ENCODE results near the gene PARD3.

GRCh38 chr10:34426041-34426440, 389.1 kb downstream of the PARD3 start:
- TF ChIP-seq CTCF (IDR thresholded peaks at IDR 0.05; ENCODE audit: extremely low read depth in 1 of 2, insufficient read depth in 1 of 2, low read depth in 1 of 2, low read length in 2 of 2) (no peak), POLR2A (IDR thresholded peaks at IDR 0.05; ENCODE audit: low read depth, low read length) (no peak), EZH2 (IDR thresholded peaks at IDR 0.05; ENCODE audit: borderline replicate concordance, low read depth, low read length, severe bottlenecking) (no peak), POLR2AphosphoS5 (IDR thresholded peaks at IDR 0.05; ENCODE audit: insufficient read depth, low read depth, low read length) (no peak), MYC (IDR thresholded peaks at IDR 0.05; ENCODE audit: low read depth, low read length) (no peak), GATA2 (IDR thresholded peaks at IDR 0.05; ENCODE audit: insufficient read depth, insufficient read length, low read depth, low read length) (no peak), FOS (IDR thresholded peaks at IDR 0.05; ENCODE audit: borderline replicate concordance, insufficient read depth, low read length) (no peak)
